GM12878 (cell line): Measurements from ENCODE around the gene PRPF4. TPM values are rescaled to one million over a fixed set of nuclear protein-coding genes. Genes with fewer than 3 reads are reported as not detected.

ENCODE experiments used
- EGR1 ChIP-seq, 2 experiments: IDR thresholded peaks; 1 replicate in 1 of 2; 2 replicates in 1 of 2; pipeline ENCODE4 v1.6.1; 2011 to 2012; ENCODE audit warnings: low read depth in 2 of 2, low read length in 2 of 2, borderline replicate concordance in 1 of 2, mild to moderate bottlenecking in 1 of 2, moderate library complexity in 1 of 2
- RBBP5 ChIP-seq: fragments of 200-600 bp; sonication (generic); conservative IDR thresholded peaks from 2 replicates; pipeline ENCODE4 v1.6.1; 2016
- ZNF687 ChIP-seq: fragments of 450-650 bp; IDR thresholded peaks from 2 replicates; pipeline ENCODE4 v1.6.1; 2017; ENCODE audit warnings: mild to moderate bottlenecking, moderate library complexity
- polyA plus RNA-seq, 11 experiments: library from polyadenylated mRNA; depleted of rRNA in 4 of 11; unstranded in 6 of 11; stranded (reverse) in 5 of 11; fragments of >200 nt; fragmentation: Nextera tagmentation in 4 of 11; fragmentation: Illumina TruSeq in 1 of 11; extraction: Ambion mirVana in 4 of 11; extraction: Trizol in 1 of 11; gene quantifications; 1 replicate in 1 of 11; 2 replicates in 10 of 11; pipeline versions ENCODE4 v1.2.1 to v1.2.3, GENCODE V29; 2011 to 2016; ENCODE audit warnings: inconsistent platforms in 2 of 11, missing spikeins in 2 of 11, low read depth in 1 of 11
- total RNA-seq, 4 experiments: library from RNA; depleted of rRNA in 3 of 4; stranded (reverse); fragments of >200 nt in 3 of 4; fragmentation: Illumina TruSeq in 1 of 4; extraction: Trizol in 1 of 4; gene quantifications; 2 replicates each; pipeline versions ENCODE4 v1.2.1 to v1.2.3, GENCODE V29; 2013 to 2021
- TF ChIP-seq, protein P1 (sequence below): fragments of 450-650 bp; IDR thresholded peaks from 2 replicates; pipeline ENCODE4 v1.6.1; 2017; ENCODE audit warnings: mild to moderate bottlenecking, moderate library complexity

The PRPF4 gene
- total and polyA plus RNA-seq, 10 of the 15 experiments (the other 5 are each of a cell fraction or from before 2014, with no cell fraction given), result 23.0 to 48.1 (median 39.2) TPM

- TF ChIP-seq ZNF687 (no peak), EGR1 (IDR thresholded peaks at IDR 0.05; ENCODE audit: borderline replicate concordance in 1 of 2, low read depth in 2 of 2, low read length in 2 of 2) (no peak), RBBP5 (no peak)
- TF ChIP-seq, protein P1, sequence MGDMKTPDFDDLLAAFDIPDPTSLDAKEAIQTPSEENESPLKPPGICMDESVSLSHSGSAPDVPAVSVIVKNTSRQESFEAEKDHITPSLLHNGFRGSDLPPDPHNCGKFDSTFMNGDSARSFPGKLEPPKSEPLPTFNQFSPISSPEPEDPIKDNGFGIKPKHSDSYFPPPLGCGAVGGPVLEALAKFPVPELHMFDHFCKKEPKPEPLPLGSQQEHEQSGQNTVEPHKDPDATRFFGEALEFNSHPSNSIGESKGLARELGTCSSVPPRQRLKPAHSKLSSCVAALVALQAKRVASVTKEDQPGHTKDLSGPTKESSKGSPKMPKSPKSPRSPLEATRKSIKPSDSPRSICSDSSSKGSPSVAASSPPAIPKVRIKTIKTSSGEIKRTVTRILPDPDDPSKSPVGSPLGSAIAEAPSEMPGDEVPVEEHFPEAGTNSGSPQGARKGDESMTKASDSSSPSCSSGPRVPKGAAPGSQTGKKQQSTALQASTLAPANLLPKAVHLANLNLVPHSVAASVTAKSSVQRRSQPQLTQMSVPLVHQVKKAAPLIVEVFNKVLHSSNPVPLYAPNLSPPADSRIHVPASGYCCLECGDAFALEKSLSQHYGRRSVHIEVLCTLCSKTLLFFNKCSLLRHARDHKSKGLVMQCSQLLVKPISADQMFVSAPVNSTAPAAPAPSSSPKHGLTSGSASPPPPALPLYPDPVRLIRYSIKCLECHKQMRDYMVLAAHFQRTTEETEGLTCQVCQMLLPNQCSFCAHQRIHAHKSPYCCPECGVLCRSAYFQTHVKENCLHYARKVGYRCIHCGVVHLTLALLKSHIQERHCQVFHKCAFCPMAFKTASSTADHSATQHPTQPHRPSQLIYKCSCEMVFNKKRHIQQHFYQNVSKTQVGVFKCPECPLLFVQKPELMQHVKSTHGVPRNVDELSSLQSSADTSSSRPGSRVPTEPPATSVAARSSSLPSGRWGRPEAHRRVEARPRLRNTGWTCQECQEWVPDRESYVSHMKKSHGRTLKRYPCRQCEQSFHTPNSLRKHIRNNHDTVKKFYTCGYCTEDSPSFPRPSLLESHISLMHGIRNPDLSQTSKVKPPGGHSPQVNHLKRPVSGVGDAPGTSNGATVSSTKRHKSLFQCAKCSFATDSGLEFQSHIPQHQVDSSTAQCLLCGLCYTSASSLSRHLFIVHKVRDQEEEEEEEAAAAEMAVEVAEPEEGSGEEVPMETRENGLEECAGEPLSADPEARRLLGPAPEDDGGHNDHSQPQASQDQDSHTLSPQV, result no peak
Measured at GRCh38 chr9:113245894-113246293, 29.6 kb upstream of the PRPF4 start (continued).
